Activated CD8-positive, alpha-beta T cell treated with anti-CD3 and anti-CD28 coated beads for 36 hours (primary cell): ENCODE data around the gene RNF19B. TPM values are rescaled to one million over a fixed set of nuclear protein-coding genes. Genes with fewer than 3 reads are reported as not detected.

Source experiments
- ATAC-seq: fragments of 200-7000 bp; cut with Tn5 transposase; one replicate; pipeline ENCODE4 v1.10.0; 2021; ENCODE audit warnings: mild to moderate bottlenecking, moderate library complexity
- CTCF ChIA-PET: fragments of 350-600 bp; sonication (Branson Sonifier 250); formaldehyde crosslinking; loops from one replicate; lab custom pipeline; 2021; ENCODE audit warnings: antibody characterized with exemption; lab: Charles Lee
- POLR2A ChIA-PET: fragments of 350-600 bp; sonication (Branson Sonifier 250); formaldehyde crosslinking; loops from one replicate; lab custom pipeline; 2021; ENCODE audit warnings: antibody characterized with exemption; lab: Charles Lee
- DNase-seq: peaks from one replicate; pipeline ENCODE4 v3.0.0-alpha.2; 2020
- H3K27ac Mint-ChIP-seq: one replicate; pipeline ENCODE4 v1.8.0; 2021; ENCODE audit warnings: mild to moderate bottlenecking, mixed read lengths
- H3K27me3 Mint-ChIP-seq: one replicate; pipeline ENCODE4 v1.8.0; 2021; ENCODE audit warnings: mixed read lengths
- H3K36me3 Mint-ChIP-seq: one replicate; pipeline ENCODE4 v1.8.0; 2021; ENCODE audit warnings: low read depth, mixed read lengths
- H3K4me1 Mint-ChIP-seq: one replicate; pipeline ENCODE4 v1.8.0; 2021; ENCODE audit warnings: low read depth, mixed read lengths
- H3K4me3 Mint-ChIP-seq: one replicate; pipeline ENCODE4 v1.8.0; 2021; ENCODE audit warnings: mild to moderate bottlenecking, moderate library complexity, mixed read lengths
- H3K9me3 Mint-ChIP-seq: one replicate; pipeline ENCODE4 v1.8.0; 2021; ENCODE audit warnings: mixed read lengths
- CTCF ChIP-seq: fragments of 200-600 bp; IDR thresholded peaks from one replicate; pipeline ENCODE4 v1.8.0; 2022; ENCODE audit warnings: antibody characterized with exemption, mild to moderate bottlenecking
- intact Hi-C: fragments of 100-400 bp; cut with micrococcal nuclease; formaldehyde crosslinking; loops from one replicate; pipeline ENCODE4 v1.10.0; 2022
- total RNA-seq, 2 experiments: library from RNA; stranded (reverse); gene quantifications; one replicate each; pipeline ENCODE4 v1.2.3, GENCODE V29; 2021

Gene RNF19B
- total RNA-seq, 2 experiments from 2014 or later = 10.6 to 10.9 TPM

- H3K4me1 Mint-ChIP-seq = peaks cover 5% of the 10 kb centered on the region
- POLR2A ChIA-PET = no interaction called here
- TF ChIP-seq CTCF = no peak
- CTCF ChIA-PET = interaction anchor here (0.8 to 1.4 kb wide), 3 partner anchors 12 to 193 kb away, joined by 3 read pairs; no protein-coding TSS in a partner anchor
- no peak for DNase-seq
- no peak overlapping the region for H3K27ac Mint-ChIP-seq
- ATAC-seq = no peak
- H3K4me3 Mint-ChIP-seq = no peak overlapping the region
- no peaks in the 10 kb centered on the region for H3K9me3 Mint-ChIP-seq
- no peaks in the 10 kb centered on the region for H3K36me3 Mint-ChIP-seq
- intact Hi-C loops = no loop called here
- peaks cover 55% of the 10 kb centered on the region for H3K27me3 Mint-ChIP-seq
Measured at GRCh38 chr1:32894681-32895080, 69.9 kb downstream of the RNF19B start.

- intact Hi-C loops = no loop called here
- H3K4me1 Mint-ChIP-seq = peaks cover 5% of the 10 kb centered on the region
- no peak for DNase-seq
- no peak for ATAC-seq
- ChIA-PET POLR2A (interaction anchor here (1.0 kb wide), 1 partner anchor 12 kb away, joined by 3 read pairs; no protein-coding TSS in a partner anchor), CTCF (no interaction called here)
- H3K9me3 Mint-ChIP-seq = no peaks in the 10 kb centered on the region
- H3K27ac Mint-ChIP-seq = no peak overlapping the region
- H3K27me3 Mint-ChIP-seq = peaks cover 55% of the 10 kb centered on the region
- TF ChIP-seq CTCF = no peak
- no peaks in the 10 kb centered on the region for H3K36me3 Mint-ChIP-seq
- peak overlapping the region; percentile 51 for H3K4me3 Mint-ChIP-seq
Measured at GRCh38 chr1:32894019-32894600, 70.5 kb downstream of the RNF19B start.

GRCh38 chr1:32893198-32894018 lies 71.2 kb downstream of the RNF19B start:
- no peak overlapping the region for H3K27ac Mint-ChIP-seq
- H3K9me3 Mint-ChIP-seq = no peaks in the 10 kb centered on the region
- ChIA-PET POLR2A (interaction anchor here (1.0 to 1.4 kb wide), 2 partner anchors 8 to 12 kb away, joined by 3 read pairs; no protein-coding TSS in a partner anchor), CTCF (interaction anchor here (0.7 to 5.0 kb wide), 30 partner anchors 8 to 373 kb away, joined by 3 to 31 read pairs (median 4); partner anchors contain the start of gene AZIN2)
- peak overlapping the region; percentile 51 for H3K4me3 Mint-ChIP-seq
- DNase-seq = peak; percentile 42
- TF ChIP-seq CTCF = peak; percentile 41
- peak; percentile 41 for ATAC-seq
- no peaks in the 10 kb centered on the region for H3K36me3 Mint-ChIP-seq
- peaks cover 48% of the 10 kb centered on the region for H3K27me3 Mint-ChIP-seq
- intact Hi-C loops = no loop called here
- peaks cover 5% of the 10 kb centered on the region for H3K4me1 Mint-ChIP-seq

GRCh38 chr1:32892368-32893197 lies 72.0 kb downstream of the RNF19B start:
- peaks cover 51% of the 10 kb centered on the region for H3K27me3 Mint-ChIP-seq
- intact Hi-C loops = no loop called here
- peak overlapping the region; percentile 51 for H3K4me3 Mint-ChIP-seq
- DNase-seq (peak; percentile 75), ATAC-seq (peak; percentile 93)
- peak; percentile 86 for TF ChIP-seq CTCF
- no peak overlapping the region for H3K27ac Mint-ChIP-seq
- CTCF ChIA-PET = interaction anchor here (0.6 to 5.0 kb wide), 45 partner anchors 8 to 498 kb away, joined by 3 to 31 read pairs (median 3); partner anchors contain the start of genes AZIN2 and BSDC1
- H3K9me3 Mint-ChIP-seq = no peaks in the 10 kb centered on the region
- H3K4me1 Mint-ChIP-seq = peaks cover 5% of the 10 kb centered on the region
- POLR2A ChIA-PET = interaction anchor here (0.6 to 1.4 kb wide), 2 partner anchors 9 to 78 kb away, joined by 3 read pairs; no protein-coding TSS in a partner anchor
- H3K36me3 Mint-ChIP-seq = no peaks in the 10 kb centered on the region
